Activated CD8-positive, alpha-beta memory T cell treated with anti-CD3 and anti-CD28 coated beads for 4 hours (primary cell): ENCODE measurements around the gene ABCA13.

Experiments
- DNase-seq, 2 donors: peaks; one replicate each; pipeline ENCODE4 v3.0.0-alpha.2; 2020; ENCODE audit warnings: low read depth in 2 of 2

ABCA13 gene

DNA sequence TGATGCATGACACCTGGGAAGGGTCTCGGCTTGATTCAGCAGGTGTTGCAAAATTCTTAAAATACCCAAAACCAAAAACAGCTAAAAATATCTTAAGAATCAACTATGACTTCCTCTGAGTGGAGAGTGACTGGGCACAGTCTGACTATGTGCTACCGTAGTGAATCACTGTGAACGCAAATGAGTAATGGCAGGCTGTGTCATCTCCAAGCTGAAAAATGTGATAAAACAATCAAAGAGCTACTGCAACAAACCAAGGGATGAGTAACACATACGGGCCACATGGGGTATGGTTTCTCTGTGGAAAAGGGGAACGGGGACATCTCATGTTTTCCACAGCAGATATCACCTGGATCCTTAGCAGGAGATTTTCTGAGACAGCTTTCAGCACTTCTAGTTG lies 127.5 kb downstream of the ABCA13 start:
- DNase-seq: no peak

DNA sequence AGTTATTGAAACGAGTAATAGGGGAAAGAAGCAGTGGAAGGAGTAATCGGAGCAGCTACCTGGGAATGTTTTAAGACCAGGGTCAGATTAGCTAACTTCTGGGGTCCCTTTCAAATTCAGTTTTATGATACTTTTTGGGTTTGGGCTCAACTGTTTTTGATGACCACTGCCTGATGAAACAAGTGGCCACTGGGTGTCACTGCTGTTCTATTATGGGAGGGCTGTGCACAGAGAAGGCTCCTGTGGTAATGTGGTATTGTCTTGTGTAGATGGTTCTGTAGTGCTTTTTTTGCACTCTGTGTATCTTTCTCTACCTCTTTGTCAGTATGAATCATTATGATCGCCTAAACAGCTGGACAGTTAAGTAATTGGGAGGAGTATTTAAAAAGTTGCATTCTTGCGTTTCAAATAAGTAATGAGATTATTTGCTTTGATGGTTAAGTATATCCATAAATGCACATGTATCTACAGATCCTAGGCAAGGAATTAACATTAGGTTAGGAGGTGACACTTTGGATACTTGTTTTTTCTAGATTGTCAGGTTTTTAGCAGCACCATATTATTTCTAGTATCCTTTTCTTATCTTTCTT lies 128.4 kb downstream of the ABCA13 start:
- DNase-seq: no peak

DNA sequence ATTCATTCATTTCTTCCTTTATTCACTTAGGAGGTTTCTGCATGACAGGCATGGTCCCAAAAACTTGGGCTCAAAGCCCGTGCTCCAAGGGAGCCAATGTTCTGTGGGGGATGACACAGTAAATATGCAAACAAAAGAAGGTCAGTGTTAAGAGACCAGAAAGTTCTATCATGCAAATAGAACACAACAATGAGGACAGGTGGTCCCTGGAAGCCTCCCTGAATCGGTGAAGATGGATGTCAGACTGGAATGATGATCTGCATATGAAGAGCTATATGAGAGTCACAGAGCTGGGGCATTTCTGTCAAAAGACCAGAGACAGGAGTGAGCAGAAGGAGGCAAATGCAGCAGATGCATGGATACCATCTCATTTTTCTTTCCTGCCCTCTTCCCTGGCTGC lies 129.0 kb downstream of the ABCA13 start:
- no peak for DNase-seq

DNA sequence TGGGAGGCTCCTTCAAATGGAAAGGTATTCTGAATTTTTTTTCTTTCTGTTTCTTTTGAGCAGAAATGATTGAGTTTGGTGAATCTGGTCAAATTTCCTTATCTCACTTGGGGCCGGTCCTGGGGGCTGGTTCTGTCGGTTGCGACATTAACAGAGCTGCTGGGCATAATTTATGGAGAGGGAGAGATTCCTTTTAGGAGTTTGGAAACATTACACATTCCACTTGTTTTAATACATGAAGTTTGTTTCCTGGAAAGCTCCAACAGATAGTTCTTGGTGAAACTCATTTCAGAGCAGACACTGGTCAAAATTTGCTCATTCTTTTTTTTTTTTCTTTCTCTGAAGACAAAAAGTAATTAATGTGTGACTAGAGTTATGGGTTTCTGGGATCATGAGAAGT lies 129.9 kb downstream of the ABCA13 start:
- DNase-seq: no peak

DNA sequence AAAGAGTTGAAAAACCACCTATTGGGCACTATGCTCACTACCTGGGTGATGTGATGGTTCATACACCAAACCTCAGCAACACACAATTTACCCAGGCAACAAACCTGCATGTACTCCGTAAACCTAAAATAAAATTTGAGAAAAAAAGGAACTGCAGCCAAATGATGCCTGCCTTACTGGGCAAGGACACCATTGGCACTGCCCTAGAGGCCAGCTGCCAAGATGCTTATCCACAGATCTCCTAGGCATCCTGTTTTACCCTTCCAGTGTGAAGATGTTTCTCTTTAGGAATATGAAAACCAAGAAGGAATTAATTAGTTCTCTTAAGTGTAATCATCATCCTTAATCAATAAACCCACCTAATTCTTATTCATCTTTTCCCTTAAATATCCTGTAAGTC lies 133.4 kb downstream of the ABCA13 start:
- no peak for DNase-seq

DNA sequence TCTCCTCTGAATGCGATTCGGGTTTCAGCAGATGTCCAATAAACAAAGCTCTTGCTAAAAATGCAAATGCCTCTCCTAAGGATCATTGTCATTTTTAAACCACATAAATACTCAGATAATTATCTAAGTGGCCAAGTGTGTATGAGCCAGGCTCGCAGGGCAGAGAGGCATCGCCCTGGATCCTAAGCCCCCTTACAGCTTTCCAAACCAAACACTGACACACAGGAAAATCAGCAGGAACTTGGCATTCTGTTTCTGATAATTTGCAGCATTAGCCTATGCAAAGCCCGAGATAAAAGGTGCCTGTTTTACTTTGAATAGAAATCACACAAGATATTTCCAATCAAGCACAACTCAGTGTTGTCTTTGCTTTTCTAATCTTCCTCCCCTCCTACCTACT lies 134.4 kb downstream of the ABCA13 start:
- DNase-seq: no peak

DNA sequence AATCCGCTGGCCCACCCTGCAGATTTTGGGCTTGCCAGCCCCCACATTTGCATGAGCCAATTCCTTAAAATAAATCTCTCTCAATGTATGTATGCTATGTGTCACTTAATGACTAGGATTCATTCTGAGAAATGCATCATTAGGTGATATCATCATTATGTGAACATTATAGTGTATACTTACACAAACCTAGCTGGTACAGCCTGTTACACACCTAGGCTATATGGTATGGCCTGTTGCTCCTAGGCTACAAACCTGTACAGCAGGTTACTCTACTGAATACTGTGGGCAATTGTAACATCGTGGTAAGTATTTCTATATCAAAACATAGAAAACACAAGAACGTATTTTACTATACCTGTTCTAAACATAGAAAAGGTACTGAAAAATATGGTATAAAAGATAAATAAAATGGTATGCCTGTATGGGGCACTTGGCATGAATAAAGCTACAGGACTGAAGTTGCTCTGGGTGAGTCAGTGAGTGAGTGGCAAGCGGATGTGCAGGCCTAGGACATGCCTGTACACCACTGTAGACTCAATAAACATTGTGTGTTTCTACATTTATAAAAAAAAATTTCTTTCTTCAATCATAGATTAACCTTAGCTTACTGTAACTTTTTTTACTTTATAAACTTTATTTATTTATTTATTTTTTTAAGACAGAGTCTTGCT lies 135.9 kb downstream of the ABCA13 start:
- no peak for DNase-seq

DNA sequence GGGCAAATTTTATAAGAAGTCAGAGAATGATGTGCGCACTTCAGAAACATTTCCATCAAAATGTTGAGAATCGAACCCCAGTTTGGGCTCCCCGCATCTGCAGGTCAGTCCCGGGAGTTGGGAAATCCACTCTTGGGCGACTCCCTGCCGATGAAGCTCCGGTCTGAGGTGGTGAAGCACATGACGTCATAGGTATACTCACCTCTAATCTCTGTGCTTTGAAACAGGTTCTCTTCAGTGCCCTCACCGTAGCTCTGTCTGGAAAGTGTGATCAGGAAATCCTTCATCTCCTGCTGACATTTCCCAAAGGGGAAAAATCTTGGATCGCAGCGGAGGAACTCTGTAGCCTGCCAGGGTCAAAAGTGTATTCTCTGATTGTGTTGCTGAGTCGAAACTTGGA lies 138.5 kb downstream of the ABCA13 start:
- no peak for DNase-seq

DNA sequence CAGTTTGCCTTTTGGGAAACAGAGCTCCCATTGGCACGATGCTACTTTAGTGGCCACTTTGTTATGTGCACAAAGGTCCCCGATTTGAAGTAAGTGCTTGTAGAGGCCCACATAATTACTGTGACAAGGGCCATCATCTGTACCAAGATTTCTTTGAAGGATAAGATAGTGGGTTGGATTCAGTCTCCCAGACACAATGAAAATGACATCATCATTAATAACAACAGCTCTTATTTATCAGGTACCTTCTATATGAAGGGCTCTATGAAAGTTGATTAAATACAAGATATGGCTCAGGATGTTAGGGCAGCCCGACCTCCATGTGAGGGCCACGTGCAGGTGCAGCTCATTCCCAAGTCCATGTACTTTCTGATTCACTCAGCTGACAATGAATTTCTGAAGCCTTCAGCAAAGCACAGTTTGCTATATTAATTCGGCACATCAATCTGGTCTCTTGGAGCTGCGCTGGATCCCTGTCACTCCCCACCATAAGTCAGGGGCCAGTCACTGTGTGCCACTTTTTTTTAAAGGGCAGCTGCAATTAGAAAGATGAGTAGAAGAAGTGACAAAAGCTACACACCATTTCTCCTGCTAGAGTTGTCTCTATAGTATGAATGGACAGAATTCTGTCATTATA lies 140.3 kb downstream of the ABCA13 start:
- no peak for DNase-seq

DNA sequence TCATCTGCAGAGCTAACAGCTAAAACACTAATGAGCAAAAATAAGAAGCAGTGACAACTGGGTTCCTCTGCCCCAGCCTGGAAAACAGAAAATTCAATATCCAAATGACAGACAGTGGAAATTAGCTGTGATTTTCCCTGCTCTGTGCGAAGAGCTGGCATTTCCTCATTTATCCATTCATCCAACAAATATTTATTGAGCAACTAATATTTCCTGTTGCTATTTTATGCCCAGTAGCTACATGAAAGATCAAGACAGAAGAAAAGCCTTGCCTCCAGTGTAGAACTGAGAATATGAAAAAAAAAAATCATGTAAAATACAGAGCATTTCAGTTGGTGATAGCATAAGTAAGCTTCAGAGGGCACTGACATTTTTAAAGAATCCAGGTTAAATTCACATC lies 140.9 kb downstream of the ABCA13 start:
- no peak for DNase-seq

DNA sequence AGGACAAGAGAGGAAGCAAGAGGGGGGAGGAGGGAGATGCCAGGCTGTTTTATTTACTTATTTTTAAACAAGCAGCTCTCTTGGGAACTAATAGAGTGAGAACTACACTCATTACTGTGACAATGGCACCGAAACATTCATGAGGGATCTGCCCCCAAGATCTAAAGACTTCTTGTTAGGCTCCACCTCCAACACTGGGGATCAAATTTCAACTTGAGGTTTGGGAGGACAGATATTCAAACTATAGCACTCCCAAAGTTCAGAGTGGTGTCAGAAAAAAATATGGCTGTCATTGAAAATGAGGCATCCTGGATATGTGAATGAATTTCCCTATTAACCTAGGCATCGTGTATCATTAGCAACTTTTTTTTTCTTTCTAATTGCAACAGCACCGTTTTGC lies 145.5 kb downstream of the ABCA13 start:
- no peak for DNase-seq

DNA sequence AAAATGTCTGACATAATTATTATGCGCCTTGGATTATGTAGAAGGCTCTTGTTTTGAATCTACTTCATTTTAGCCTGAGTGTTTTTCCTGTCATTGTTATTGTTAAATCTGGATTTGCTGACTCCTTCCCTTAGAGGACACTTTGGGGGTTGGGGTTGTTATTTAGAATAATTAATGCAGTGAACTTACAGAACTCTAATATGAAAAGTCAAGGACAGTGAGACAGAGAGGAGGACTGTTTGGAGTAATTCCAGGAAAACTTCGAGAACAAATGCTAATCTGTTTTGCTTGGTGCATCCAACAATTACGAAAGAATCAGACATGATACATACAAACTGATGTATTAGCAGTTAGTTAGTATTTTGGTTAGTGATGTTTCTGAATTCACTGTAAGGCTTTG lies 146.1 kb downstream of the ABCA13 start:
- DNase-seq: no peak

DNA sequence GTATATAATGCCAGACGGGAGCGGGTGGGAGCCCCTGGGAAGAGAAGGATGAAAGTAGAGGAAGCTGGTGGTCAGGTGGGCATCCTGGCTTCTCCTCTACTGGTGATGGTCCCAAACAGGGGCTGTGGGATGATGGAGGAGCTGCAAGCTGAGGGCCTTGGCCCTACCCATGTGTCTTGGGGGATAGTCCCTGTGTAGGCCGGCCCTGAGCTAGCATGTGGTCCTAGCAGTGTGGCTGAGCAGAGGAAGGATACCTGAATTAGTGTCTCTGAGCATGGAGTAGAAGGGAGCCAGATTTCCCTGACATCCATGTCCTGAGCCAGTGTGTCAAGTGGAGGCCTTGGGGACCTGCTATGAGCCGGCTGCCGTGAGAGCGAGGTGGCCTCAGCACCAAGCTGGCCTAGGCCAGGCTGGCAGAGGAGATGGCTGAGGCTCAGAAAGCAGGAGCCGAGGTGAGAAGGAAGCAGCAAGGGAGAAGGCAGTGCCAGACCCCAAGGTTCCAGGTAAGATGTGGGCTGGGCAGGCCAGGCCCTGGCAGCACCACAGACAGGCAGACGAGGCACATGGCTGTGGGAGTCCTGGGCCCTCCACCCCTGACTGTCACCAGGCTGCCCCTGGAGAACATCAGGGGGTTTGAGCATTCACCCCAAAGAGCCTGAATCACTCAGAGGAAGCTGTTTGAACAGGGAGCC lies 150.2 kb downstream of the ABCA13 start:
- no peak for DNase-seq

DNA sequence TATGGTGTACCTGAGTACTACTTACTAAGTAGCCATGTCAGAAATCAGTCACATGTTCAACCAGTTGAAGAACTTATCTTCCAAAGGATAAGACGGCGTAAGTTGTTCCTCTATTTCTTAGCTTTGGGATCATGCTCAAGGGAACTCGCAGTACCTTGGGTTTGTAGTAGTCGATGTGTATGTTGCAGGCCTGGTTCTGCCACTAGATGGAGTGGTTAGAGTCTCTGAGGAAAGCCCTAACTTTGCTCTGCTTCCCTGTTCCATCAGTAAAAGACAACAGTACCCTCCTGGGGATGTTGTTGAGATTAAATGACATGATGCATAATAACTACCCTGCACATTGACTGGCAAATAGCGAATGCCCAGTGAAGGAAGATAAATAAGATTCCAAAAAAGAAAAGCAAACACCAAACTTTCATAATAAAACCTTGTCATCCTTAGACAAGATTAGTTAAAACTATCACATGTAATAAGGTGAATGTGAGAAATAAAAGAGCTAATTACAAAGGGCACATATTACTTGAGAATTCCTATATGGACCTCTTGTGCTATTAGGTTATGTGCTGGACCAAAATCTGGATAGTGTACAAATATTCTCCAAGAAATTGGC lies 165.9 kb downstream of the ABCA13 start:
- DNase-seq: no peak

DNA sequence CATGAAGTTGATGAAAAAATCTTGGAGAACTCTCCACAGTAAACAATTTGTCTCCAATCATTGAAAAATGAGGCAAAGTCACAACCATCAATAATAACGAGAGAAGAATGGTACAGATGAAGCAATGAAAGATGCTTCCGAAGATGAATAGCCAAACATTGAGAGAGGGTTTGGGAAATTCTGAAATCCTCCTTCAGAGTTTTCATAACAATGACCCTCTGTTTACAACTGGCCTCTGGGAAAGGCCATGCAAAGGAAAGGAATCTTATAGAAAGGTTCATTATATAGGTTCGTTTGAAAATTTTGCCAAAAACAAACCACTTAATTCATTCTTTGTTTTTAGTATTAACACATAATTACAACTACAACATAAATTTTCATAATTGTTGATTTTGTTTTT lies 166.5 kb downstream of the ABCA13 start:
- no peak for DNase-seq

DNA sequence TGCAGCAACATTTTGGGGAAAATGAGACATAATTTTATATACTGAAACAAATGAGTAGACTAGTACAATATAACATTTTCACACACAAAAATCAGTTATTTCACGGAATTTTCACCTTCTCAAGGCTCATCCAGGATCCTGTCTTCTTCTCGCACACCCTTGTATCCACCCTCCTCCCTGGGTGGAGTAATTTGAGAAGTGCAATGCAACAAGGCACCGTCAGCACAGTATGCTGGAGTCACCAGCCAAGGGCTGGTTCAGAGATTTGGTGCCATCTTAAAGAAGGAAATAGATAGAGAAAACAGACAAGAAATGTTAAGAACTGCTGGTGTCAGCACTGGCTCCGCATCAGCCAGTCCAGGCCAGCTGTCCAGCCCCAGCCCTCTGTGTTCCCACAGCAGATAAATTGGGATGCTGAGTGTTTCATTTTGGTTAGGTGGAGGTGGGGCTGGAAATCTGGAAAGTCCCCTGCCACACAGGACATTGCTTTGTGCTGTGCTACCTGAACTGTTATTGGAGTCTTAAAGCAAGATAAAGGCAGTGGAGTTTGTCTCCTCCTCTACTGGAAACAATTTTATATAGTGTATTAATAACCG lies 176.1 kb downstream of the ABCA13 start:
- DNase-seq: no peak

DNA sequence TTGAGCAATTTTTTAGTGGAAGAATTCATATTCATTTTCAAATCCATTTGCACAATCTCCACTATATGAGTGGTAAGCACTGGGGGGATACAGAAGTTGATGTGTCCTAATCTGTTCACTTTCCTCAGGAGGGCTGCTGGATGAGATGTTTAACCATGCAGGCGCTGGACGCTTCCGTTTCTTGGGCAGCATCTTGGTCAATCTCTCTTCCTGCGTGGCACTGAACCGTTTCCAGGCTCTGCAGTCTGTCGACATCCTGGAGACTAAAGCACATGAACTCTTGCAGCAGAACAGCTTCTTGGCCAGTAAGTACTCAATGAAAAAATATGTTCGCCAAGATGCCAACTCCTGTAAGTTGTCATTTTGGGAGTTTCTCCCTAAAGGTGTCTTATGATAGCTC lies 179.3 kb downstream of the ABCA13 start:
- no peak for DNase-seq

DNA sequence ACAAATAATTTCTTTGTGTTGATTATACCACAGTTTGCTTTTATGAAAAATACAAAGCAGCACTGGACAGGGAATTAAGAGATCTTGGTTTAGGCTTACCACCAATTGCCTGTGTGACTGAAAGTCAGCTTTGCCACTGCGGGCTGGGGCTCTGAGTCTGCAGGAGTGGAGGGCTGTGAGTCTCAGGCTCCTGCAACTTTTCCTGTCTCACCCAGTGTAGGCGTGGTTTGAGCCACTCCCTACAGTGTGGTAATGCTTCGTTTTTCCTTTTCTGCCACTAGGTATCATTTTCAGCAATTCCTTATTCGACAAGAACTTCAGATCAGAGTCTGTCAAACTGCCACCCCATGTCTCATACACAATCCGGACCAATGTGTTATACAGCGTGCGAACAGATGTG lies 180.6 kb downstream of the ABCA13 start:
- DNase-seq: no peak

DNA sequence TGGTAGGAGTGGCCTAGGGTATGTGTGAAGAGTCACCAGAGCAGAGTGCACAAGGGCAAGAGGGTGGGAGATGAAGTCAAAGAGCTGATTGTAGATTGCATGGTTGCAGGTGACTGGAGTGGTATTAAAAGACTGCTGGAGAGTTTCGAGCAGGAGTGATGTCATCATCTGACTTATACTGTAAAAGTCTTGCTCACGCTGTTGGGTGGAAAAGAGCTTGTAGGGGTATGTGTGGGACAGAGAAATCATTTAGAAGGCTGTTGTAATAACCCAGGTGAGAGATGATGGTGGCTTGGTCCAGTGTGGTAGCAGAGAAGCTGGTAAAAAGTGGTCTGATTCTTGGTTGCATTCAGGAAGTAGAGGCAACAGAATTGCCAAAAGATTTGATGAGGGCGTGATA lies 184.1 kb downstream of the ABCA13 start:
- DNase-seq: no peak

DNA sequence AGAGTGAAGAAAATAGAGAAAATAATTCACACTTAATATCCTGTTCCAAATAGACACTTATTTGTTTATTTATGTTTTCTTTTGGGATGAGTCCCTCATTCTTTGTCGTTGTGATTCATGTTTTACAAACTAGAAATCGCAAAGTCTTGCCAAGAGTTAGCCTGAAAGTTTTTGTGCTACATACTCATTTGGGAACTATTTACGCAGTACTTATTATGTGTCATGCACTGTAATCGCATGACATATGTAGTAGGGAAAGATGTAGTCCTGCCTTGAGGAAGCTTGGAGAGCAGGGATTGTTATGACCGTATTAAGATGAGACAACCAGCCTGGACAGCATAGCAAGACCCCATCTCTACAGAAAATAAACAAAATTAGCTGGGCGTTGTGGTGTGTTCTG lies 189.3 kb downstream of the ABCA13 start:
- DNase-seq: no peak

DNA sequence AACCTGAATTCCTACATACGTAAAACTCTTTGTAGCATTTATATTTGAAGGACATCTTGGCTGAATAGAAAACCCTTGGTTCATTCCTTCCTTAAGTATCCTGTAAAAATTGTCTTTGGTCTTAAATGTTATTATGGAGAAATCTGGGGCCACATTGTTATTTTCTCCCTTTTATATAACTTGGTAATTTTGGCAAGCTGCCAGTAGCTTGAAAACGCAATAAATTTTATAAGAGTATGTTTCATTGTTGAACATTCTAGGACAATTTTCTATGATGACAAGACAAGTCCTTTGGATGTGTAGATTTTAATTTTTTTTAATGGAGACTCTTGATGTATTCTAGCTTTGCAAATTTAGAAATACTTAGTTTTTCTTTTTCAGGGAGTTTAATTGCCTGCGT lies 191.9 kb downstream of the ABCA13 start:
- no peak for DNase-seq

DNA sequence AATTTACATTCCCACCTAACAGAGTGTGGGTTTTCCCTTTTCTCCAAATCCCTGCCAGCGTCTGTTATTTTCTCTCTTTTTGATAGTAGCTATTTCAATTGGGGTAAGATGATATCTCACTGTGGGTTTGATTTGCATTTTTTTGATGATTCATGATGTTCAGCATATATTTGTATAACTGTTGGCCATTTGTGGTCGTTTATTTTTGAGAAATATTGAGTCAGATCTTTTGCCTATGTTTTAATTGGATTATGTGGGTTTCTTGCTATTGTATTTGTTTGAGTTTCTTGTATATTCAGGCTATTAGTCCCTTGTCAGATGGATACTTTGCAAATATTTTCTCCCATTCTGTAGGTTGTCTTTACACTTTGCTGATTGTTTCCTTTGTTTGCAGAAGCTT lies 193.8 kb downstream of the ABCA13 start:
- no peak for DNase-seq
